Keratinocyte (primary cell): Measurements from ENCODE around the gene COMMD3.

Source experiments
- EZH2 ChIP-seq: IDR thresholded peaks from one replicate; pipeline ENCODE4 v1.6.1; 2012; ENCODE audit warnings: inconsistent platforms, mild to moderate bottlenecking, low read length, moderate library complexity
- TF ChIP-seq, protein P1 (sequence below), 3 experiments: IDR thresholded peaks in 1 of 3; conservative IDR thresholded peaks in 1 of 3; optimal IDR thresholded peaks in 1 of 3; 2 replicates in 2 of 3; 3 replicates in 1 of 3; pipeline versions ENCODE3 to v1.5.1; 2011; ENCODE audit warnings: low read length in 3 of 3, mild to moderate bottlenecking in 3 of 3, moderate library complexity in 2 of 3, control low read depth in 1 of 3, inconsistent platforms in 1 of 3; ENCODE audit not compliant: insufficient read depth in 2 of 3; ENCODE audit errors: extremely low read depth in 1 of 3

DNA sequence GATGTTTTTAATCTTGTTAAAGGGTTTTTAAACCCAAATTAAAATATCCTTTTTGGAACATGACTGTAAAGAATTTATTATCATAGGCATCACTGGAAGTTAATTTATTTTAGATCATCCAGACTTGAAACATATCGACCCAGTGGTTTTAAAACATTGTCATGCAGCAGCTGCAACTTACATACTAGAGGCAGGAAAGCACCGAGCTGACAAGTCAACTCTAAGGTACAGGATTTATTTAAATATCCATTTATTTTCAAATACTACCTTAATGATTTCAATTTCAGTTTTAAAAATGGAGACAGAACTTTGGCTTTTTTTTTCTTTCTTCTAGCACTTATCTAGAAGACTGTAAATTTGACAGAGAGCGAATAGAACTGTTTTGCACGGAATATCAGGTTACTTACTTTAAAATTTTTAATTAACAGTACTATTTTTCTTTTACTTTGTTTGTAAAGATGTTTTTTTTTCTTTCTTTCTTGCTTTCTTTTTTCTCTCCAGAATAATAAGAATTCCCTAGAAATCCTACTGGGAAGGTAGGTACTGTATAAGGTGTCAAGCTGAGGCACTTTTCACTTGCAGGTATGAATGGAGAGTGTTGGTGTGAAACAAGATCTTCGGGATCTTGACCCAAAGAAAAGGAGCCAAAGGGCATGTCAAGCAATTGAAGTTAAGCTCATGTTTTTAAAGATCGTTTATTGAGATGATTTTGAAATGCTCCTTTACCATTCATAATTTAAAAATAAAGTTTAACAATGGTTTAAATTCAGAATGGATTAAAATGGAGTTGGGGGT lies 1.8 kb downstream of the COMMD3 start:
- TF ChIP-seq, protein P1, sequence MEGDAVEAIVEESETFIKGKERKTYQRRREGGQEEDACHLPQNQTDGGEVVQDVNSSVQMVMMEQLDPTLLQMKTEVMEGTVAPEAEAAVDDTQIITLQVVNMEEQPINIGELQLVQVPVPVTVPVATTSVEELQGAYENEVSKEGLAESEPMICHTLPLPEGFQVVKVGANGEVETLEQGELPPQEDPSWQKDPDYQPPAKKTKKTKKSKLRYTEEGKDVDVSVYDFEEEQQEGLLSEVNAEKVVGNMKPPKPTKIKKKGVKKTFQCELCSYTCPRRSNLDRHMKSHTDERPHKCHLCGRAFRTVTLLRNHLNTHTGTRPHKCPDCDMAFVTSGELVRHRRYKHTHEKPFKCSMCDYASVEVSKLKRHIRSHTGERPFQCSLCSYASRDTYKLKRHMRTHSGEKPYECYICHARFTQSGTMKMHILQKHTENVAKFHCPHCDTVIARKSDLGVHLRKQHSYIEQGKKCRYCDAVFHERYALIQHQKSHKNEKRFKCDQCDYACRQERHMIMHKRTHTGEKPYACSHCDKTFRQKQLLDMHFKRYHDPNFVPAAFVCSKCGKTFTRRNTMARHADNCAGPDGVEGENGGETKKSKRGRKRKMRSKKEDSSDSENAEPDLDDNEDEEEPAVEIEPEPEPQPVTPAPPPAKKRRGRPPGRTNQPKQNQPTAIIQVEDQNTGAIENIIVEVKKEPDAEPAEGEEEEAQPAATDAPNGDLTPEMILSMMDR (optimal IDR thresholded peaks at IDR 0.05 in 1 of 3, IDR thresholded peaks at IDR 0.05 in 1 of 3, conservative IDR thresholded peaks at IDR 0.05 in 1 of 3; ENCODE audit: extremely low read depth in 1 of 3, insufficient read depth in 2 of 3, low read length in 3 of 3) = no peak
- TF ChIP-seq EZH2 = no peak
